Activated CD4-positive, alpha-beta T cell treated with anti-CD3 and anti-CD28 coated beads for 36 hours (primary cell): Measurements from ENCODE around the gene RGS11. TPM values are rescaled to one million over a fixed set of nuclear protein-coding genes. Genes with fewer than 3 reads are reported as not detected.

Source experiments
- ATAC-seq: fragments of 200-7000 bp; cut with Tn5 transposase; one replicate; pipeline ENCODE4 v1.10.0; 2021; ENCODE audit warnings: mild to moderate bottlenecking, moderate library complexity
- CTCF ChIA-PET: fragments of 350-600 bp; sonication (Branson Sonifier 250); formaldehyde crosslinking; loops from one replicate; lab custom pipeline; 2021; ENCODE audit warnings: antibody characterized with exemption; lab: Charles Lee
- POLR2A ChIA-PET: fragments of 350-600 bp; sonication (Branson Sonifier 250); formaldehyde crosslinking; loops from one replicate; lab custom pipeline; 2021; ENCODE audit warnings: antibody characterized with exemption, inconsistent platforms; lab: Charles Lee
- DNase-seq: peaks from one replicate; pipeline ENCODE4 v3.0.0-alpha.2; 2020
- H3K27ac Mint-ChIP-seq: one replicate; pipeline ENCODE4 v1.8.0; 2021; ENCODE audit warnings: mixed read lengths
- H3K27me3 Mint-ChIP-seq: one replicate; pipeline ENCODE4 v1.8.0; 2021; ENCODE audit warnings: mixed read lengths
- H3K36me3 Mint-ChIP-seq: one replicate; pipeline ENCODE4 v1.8.0; 2021; ENCODE audit warnings: low read depth, mixed read lengths
- H3K4me1 Mint-ChIP-seq: one replicate; pipeline ENCODE4 v1.8.0; 2021; ENCODE audit warnings: mixed read lengths
- H3K4me3 Mint-ChIP-seq: one replicate; pipeline ENCODE4 v1.8.0; 2021; ENCODE audit warnings: mild to moderate bottlenecking, moderate library complexity, mixed read lengths
- H3K9me3 Mint-ChIP-seq: one replicate; pipeline ENCODE4 v1.8.0; 2021; ENCODE audit warnings: low read depth, mixed read lengths
- intact Hi-C, 2 experiments: fragments of 100-400 bp; cut with DNase I in 1 of 2; cut with micrococcal nuclease in 1 of 2; formaldehyde crosslinking; loops; one replicate each; pipeline versions ENCODE4 v1.14.2 to v1.15.1; 2022 to 2024; cut with DNase I, micrococcal nuclease
- total RNA-seq, 2 experiments: library from RNA; stranded (reverse); gene quantifications; one replicate each; pipeline ENCODE4 v1.2.3, GENCODE V29; 2021

RGS11 gene
- under 1 TPM; 0.11 to 0.12 TPM for total RNA-seq

GRCh38 chr16:275786-276232 is at the start of gene RGS11:
Gene RGS11, minus strand, starts transcription at chr16:275944. Its CDS starts 33 bp downstream, at chr16:275911.
- Mint-ChIP-seq H3K27me3 (peaks cover 21% of the 10 kb centered on the region), H3K4me3 (peak within 1 kb of the TSS; percentile 10), H3K27ac (no peak within 1 kb of the TSS), H3K4me1 (peaks cover 3% of the 10 kb centered on the region), H3K36me3 (no peaks in the 10 kb centered on the region), H3K9me3 (no peaks in the 10 kb centered on the region)
- POLR2A ChIA-PET: no interaction called here
- DNase-seq: no peak
- no peak for ATAC-seq
- CTCF ChIA-PET: interaction anchor here (0.7 kb wide), 1 partner anchor 203 kb away, joined by 3 read pairs; no protein-coding TSS in a partner anchor
- intact Hi-C loops: no loop called here

GRCh38 chr16:324451-325334 is 48.9 kb upstream of the RGS11 start:
- CTCF ChIA-PET: interaction anchor here (0.7 to 1.3 kb wide), 4 partner anchors 11 to 259 kb away, joined by 3 to 4 read pairs (median 4); no protein-coding TSS in a partner anchor
- intact Hi-C loops: loop anchor here in 1 of 2 experiments (2.0 kb wide), 1 partner anchor 28 kb away; the partner anchor contains the start of gene AXIN1
- H3K9me3 Mint-ChIP-seq: no peaks in the 10 kb centered on the region
- DNase-seq (peak; percentile 73), ATAC-seq (peak; percentile 63)
- peak overlapping the region; percentile 49 for H3K4me3 Mint-ChIP-seq
- POLR2A ChIA-PET: no interaction called here
- no peaks in the 10 kb centered on the region for H3K27me3 Mint-ChIP-seq
- peaks cover 46% of the 10 kb centered on the region for H3K4me1 Mint-ChIP-seq
- peak overlapping the region; percentile 51 for H3K27ac Mint-ChIP-seq
- H3K36me3 Mint-ChIP-seq: peaks cover 2% of the 10 kb centered on the region

GRCh38 chr16:324201-324450 is 48.4 kb upstream of the RGS11 start:
- Mint-ChIP-seq H3K27ac (no peak overlapping the region), H3K4me1 (peaks cover 48% of the 10 kb centered on the region), H3K4me3 (peak overlapping the region; percentile 49), H3K9me3 (no peaks in the 10 kb centered on the region), H3K36me3 (peaks cover 4% of the 10 kb centered on the region), H3K27me3 (no peaks in the 10 kb centered on the region)
- no peak for ATAC-seq
- POLR2A ChIA-PET: no interaction called here
- intact Hi-C loops: loop anchor here in 1 of 2 experiments (2.0 kb wide), 1 partner anchor 29 kb away; the partner anchor contains the start of gene AXIN1
- no peak for DNase-seq
- CTCF ChIA-PET: interaction anchor here (0.7 to 0.9 kb wide), 2 partner anchors 12 to 258 kb away, joined by 4 read pairs; no protein-coding TSS in a partner anchor

GRCh38 chr16:322476-323143 is 46.9 kb upstream of the RGS11 start:
- Mint-ChIP-seq H3K9me3 (no peaks in the 10 kb centered on the region), H3K4me1 (peaks cover 56% of the 10 kb centered on the region), H3K36me3 (peaks cover 7% of the 10 kb centered on the region), H3K27me3 (no peaks in the 10 kb centered on the region), H3K27ac (no peak overlapping the region), H3K4me3 (no peak overlapping the region)
- ChIA-PET CTCF (interaction anchor here (0.7 kb wide), 1 partner anchor 215 kb away, joined by 3 read pairs; no protein-coding TSS in a partner anchor), POLR2A (no interaction called here)
- ATAC-seq (no peak), DNase-seq (no peak)
- intact Hi-C loops: no loop called here

GRCh38 chr16:321532-321931 is 45.8 kb upstream of the RGS11 start:
- POLR2A ChIA-PET: no interaction called here
- no peak overlapping the region for H3K27ac Mint-ChIP-seq
- H3K27me3 Mint-ChIP-seq: no peaks in the 10 kb centered on the region
- peaks cover 49% of the 10 kb centered on the region for H3K4me1 Mint-ChIP-seq
- intact Hi-C loops: no loop called here
- no peak for DNase-seq
- CTCF ChIA-PET: interaction anchor here (0.6 kb wide), 2 partner anchors 107 to 182 kb away, joined by 3 to 4 read pairs; no protein-coding TSS in a partner anchor
- ATAC-seq: no peak
- H3K4me3 Mint-ChIP-seq: no peak overlapping the region
- H3K9me3 Mint-ChIP-seq: no peaks in the 10 kb centered on the region
- peaks cover 8% of the 10 kb centered on the region for H3K36me3 Mint-ChIP-seq

GRCh38 chr16:320206-320605 is 44.5 kb upstream of the RGS11 start:
- CTCF ChIA-PET: interaction anchor here (0.6 kb wide), 1 partner anchor 137 kb away, joined by 3 read pairs; no protein-coding TSS in a partner anchor
- intact Hi-C loops: no loop called here

GRCh38 chr16:318628-319027 is 42.9 kb upstream of the RGS11 start:
- POLR2A ChIA-PET: no interaction called here
- Mint-ChIP-seq H3K27me3 (no peaks in the 10 kb centered on the region), H3K27ac (no peak overlapping the region), H3K36me3 (peaks cover 7% of the 10 kb centered on the region), H3K4me1 (peaks cover 29% of the 10 kb centered on the region), H3K4me3 (no peak overlapping the region), H3K9me3 (no peaks in the 10 kb centered on the region)
- DNase-seq (peak; percentile 38), ATAC-seq (peak; percentile 36)
- CTCF ChIA-PET: no interaction called here
- intact Hi-C loops: no loop called here

More at GRCh38 chr16:320206-320605, 44.5 kb upstream of the RGS11 start:
- Mint-ChIP-seq H3K36me3 (peaks cover 7% of the 10 kb centered on the region), H3K27me3 (no peaks in the 10 kb centered on the region), H3K4me1 (peaks cover 40% of the 10 kb centered on the region), H3K4me3 (no peak overlapping the region), H3K9me3 (no peaks in the 10 kb centered on the region), H3K27ac (no peak overlapping the region)
- POLR2A ChIA-PET: no interaction called here
- DNase-seq (no peak), ATAC-seq (no peak)

- no peaks in the 10 kb centered on the region for H3K9me3 Mint-ChIP-seq
- intact Hi-C loops: no loop called here
- no peaks in the 10 kb centered on the region for H3K27me3 Mint-ChIP-seq
- H3K36me3 Mint-ChIP-seq: peaks cover 7% of the 10 kb centered on the region
- POLR2A ChIA-PET: no interaction called here
- CTCF ChIA-PET: no interaction called here
- H3K27ac Mint-ChIP-seq: peak overlapping the region; percentile 47
- H3K4me3 Mint-ChIP-seq: no peak overlapping the region
- ATAC-seq: no peak
- DNase-seq: no peak
- peaks cover 25% of the 10 kb centered on the region for H3K4me1 Mint-ChIP-seq
Measured at GRCh38 chr16:317583-317982, 41.8 kb upstream of the RGS11 start.

GRCh38 chr16:316741-317464 is 41.2 kb upstream of the RGS11 start:
- ChIA-PET POLR2A (no interaction called here), CTCF (no interaction called here)
- H3K36me3 Mint-ChIP-seq: peaks cover 11% of the 10 kb centered on the region
- ATAC-seq: no peak
- no peak for DNase-seq
- H3K27me3 Mint-ChIP-seq: no peaks in the 10 kb centered on the region
- intact Hi-C loops: no loop called here
- no peak overlapping the region for H3K4me3 Mint-ChIP-seq
- no peaks in the 10 kb centered on the region for H3K9me3 Mint-ChIP-seq
- H3K4me1 Mint-ChIP-seq: peaks cover 25% of the 10 kb centered on the region
- H3K27ac Mint-ChIP-seq: no peak overlapping the region

- H3K36me3 Mint-ChIP-seq: peaks cover 11% of the 10 kb centered on the region
- ChIA-PET POLR2A (interaction anchor here (0.7 kb wide), 1 partner anchor 263 kb away, joined by 3 read pairs; no protein-coding TSS in a partner anchor), CTCF (no interaction called here)
- ATAC-seq (no peak), DNase-seq (no peak)
- no peak overlapping the region for H3K4me3 Mint-ChIP-seq
- intact Hi-C loops: no loop called here
- H3K4me1 Mint-ChIP-seq: peaks cover 19% of the 10 kb centered on the region
- H3K27ac Mint-ChIP-seq: no peak overlapping the region
- no peaks in the 10 kb centered on the region for H3K27me3 Mint-ChIP-seq
- no peaks in the 10 kb centered on the region for H3K9me3 Mint-ChIP-seq
Measured at GRCh38 chr16:314795-315299, 39.1 kb upstream of the RGS11 start.

- no peaks in the 10 kb centered on the region for H3K9me3 Mint-ChIP-seq
- H3K4me3 Mint-ChIP-seq: no peak overlapping the region
- CTCF ChIA-PET: interaction anchor here (0.8 kb wide), 1 partner anchor 12 kb away, joined by 3 read pairs; no protein-coding TSS in a partner anchor
- peaks cover 8% of the 10 kb centered on the region for H3K36me3 Mint-ChIP-seq
- peaks cover 16% of the 10 kb centered on the region for H3K4me1 Mint-ChIP-seq
- H3K27me3 Mint-ChIP-seq: no peaks in the 10 kb centered on the region
- intact Hi-C loops: no loop called here
- no peak for ATAC-seq
- no peak for DNase-seq
- POLR2A ChIA-PET: no interaction called here
- no peak overlapping the region for H3K27ac Mint-ChIP-seq
Measured at GRCh38 chr16:314351-314750, 38.6 kb upstream of the RGS11 start.
